Activated CD8-positive, alpha-beta memory T cell treated with anti-CD3 and anti-CD28 coated beads for 36 hours (primary cell): Measurements from ENCODE around the gene INPPL1. TPM values are rescaled to one million over a fixed set of nuclear protein-coding genes. Genes with fewer than 3 reads are reported as not detected.
"Not testable (repeated sequence)": the region's sequence is repeated elsewhere in the genome, so short reads cannot be mapped to it uniquely, and the experiment has no call there.

Source experiments
- CTCF ChIA-PET: fragments of 350-600 bp; sonication (Branson Sonifier 250); formaldehyde crosslinking; loops from one replicate; lab custom pipeline; 2021; ENCODE audit warnings: antibody characterized with exemption; lab: Charles Lee
- POLR2A ChIA-PET: fragments of 350-600 bp; sonication (Branson Sonifier 250); formaldehyde crosslinking; loops from one replicate; lab custom pipeline; 2021; ENCODE audit warnings: antibody characterized with exemption; lab: Charles Lee
- total RNA-seq, 2 experiments: library from RNA; stranded (reverse); gene quantifications; one replicate each; pipeline ENCODE4 v1.2.3, GENCODE V29; 2021

INPPL1 gene
- total RNA-seq, 2 experiments from 2014 or later = 93.9 to 104 TPM

GRCh38 chr11:72254299-72254993 is 29.9 kb downstream of the INPPL1 start:
- ChIA-PET CTCF (no interaction called here), POLR2A (no interaction called here)

- ChIA-PET CTCF (no interaction called here), POLR2A (no interaction called here)
Measured at GRCh38 chr11:72257570-72257969, 33.0 kb downstream of the INPPL1 start.

- CTCF ChIA-PET = no interaction called here
- POLR2A ChIA-PET = no interaction called here
Measured at GRCh38 chr11:72259490-72259889, 34.9 kb downstream of the INPPL1 start.

GRCh38 chr11:72260574-72260973 is 36.0 kb downstream of the INPPL1 start:
- ChIA-PET POLR2A (no interaction called here), CTCF (no interaction called here)

- CTCF ChIA-PET = no interaction called here
- POLR2A ChIA-PET = no interaction called here
Measured at GRCh38 chr11:72263361-72263760, 38.8 kb downstream of the INPPL1 start.

GRCh38 chr11:72265951-72266350 is 41.4 kb downstream of the INPPL1 start:
- POLR2A ChIA-PET = interaction anchor here (0.7 kb wide), 1 partner anchor 205 kb away, joined by 9 read pairs; no protein-coding TSS in a partner anchor
- CTCF ChIA-PET = no interaction called here

GRCh38 chr11:72266960-72267359 is 42.4 kb downstream of the INPPL1 start:
- POLR2A ChIA-PET = not testable (repeated sequence)
- CTCF ChIA-PET = interaction anchor here (1.4 kb wide), 1 partner anchor 164 kb away, joined by 3 read pairs; no protein-coding TSS in a partner anchor

GRCh38 chr11:72267956-72268617 is 43.5 kb downstream of the INPPL1 start:
- CTCF ChIA-PET = interaction anchor here (1.4 kb wide), 1 partner anchor 163 kb away, joined by 3 read pairs; no protein-coding TSS in a partner anchor
- POLR2A ChIA-PET = interaction anchor here (0.6 kb wide), 1 partner anchor 22 kb away, joined by 3 read pairs; no protein-coding TSS in a partner anchor

- ChIA-PET POLR2A (no interaction called here), CTCF (no interaction called here)
Measured at GRCh38 chr11:72271980-72272379, 47.4 kb downstream of the INPPL1 start.

GRCh38 chr11:72274435-72274834 is 49.9 kb downstream of the INPPL1 start:
- ChIA-PET CTCF (no interaction called here), POLR2A (no interaction called here)

GRCh38 chr11:72278905-72279304 is 54.3 kb downstream of the INPPL1 start:
- CTCF ChIA-PET = interaction anchor here (0.7 kb wide), 1 partner anchor 11 kb away, joined by 3 read pairs; no protein-coding TSS in a partner anchor
- POLR2A ChIA-PET = no interaction called here

- ChIA-PET POLR2A (no interaction called here), CTCF (no interaction called here)
Measured at GRCh38 chr11:72280037-72280436, 55.5 kb downstream of the INPPL1 start.

GRCh38 chr11:72280726-72281315 is 56.3 kb downstream of the INPPL1 start:
- ChIA-PET POLR2A (no interaction called here), CTCF (no interaction called here)

- ChIA-PET POLR2A (no interaction called here), CTCF (no interaction called here)
Measured at GRCh38 chr11:72283947-72284346, 59.4 kb downstream of the INPPL1 start.

- CTCF ChIA-PET = no interaction called here
- POLR2A ChIA-PET = no interaction called here
Measured at GRCh38 chr11:72287293-72287692, 62.7 kb downstream of the INPPL1 start.

Other genes starting within 250 kb of the INPPL1 start
- gene IL18BP, start 225.9 kb upstream of the INPPL1 start, total RNA-seq = 1 to 10 TPM; 6.6 to 7.9 TPM
- 100 to 1,000 TPM; 103 to 110 TPM for gene NUMA1, start 144.2 kb upstream of the INPPL1 start, total RNA-seq
- gene LRRC51, start 143.9 kb upstream of the INPPL1 start, total RNA-seq = 10 to 100 TPM in 1 of 2 experiments, 1 to 10 TPM in 1; 9.6 to 11.3 TPM
- gene LAMTOR1, start 121.5 kb upstream of the INPPL1 start, total RNA-seq = 10 to 100 TPM; 66.9 to 77.0 TPM
- not detected for gene TOMT, start 118.8 kb upstream of the INPPL1 start, total RNA-seq
- gene ANAPC15, start 112.1 kb upstream of the INPPL1 start, total RNA-seq = 10 to 100 TPM; 53.5 to 59.4 TPM
- gene FOLR3, start 89.0 kb upstream of the INPPL1 start, total RNA-seq = not detected
- not detected for gene FOLR1, start 32.6 kb upstream of the INPPL1 start, total RNA-seq
- gene FOLR2, start 8.0 kb upstream of the INPPL1 start, total RNA-seq = not detected
- not detected for gene PHOX2A, start 19.4 kb downstream of the INPPL1 start, total RNA-seq
- 10 to 100 TPM; 43.1 to 43.8 TPM for gene CLPB, start 209.8 kb downstream of the INPPL1 start, total RNA-seq